Hair follicle dermal papilla cell (primary cell): Measurements from ENCODE around the gene ITGAE. TPM values are rescaled to one million over a fixed set of nuclear protein-coding genes. Genes with fewer than 3 reads are reported as not detected.

Experiments used
- total RNA-seq: library from RNA; depleted of rRNA; stranded (reverse); fragments of >200 nt; gene quantifications from 2 replicates; pipeline ENCODE4 v1.2.3, GENCODE V29; 2012

The ITGAE gene, protein sequence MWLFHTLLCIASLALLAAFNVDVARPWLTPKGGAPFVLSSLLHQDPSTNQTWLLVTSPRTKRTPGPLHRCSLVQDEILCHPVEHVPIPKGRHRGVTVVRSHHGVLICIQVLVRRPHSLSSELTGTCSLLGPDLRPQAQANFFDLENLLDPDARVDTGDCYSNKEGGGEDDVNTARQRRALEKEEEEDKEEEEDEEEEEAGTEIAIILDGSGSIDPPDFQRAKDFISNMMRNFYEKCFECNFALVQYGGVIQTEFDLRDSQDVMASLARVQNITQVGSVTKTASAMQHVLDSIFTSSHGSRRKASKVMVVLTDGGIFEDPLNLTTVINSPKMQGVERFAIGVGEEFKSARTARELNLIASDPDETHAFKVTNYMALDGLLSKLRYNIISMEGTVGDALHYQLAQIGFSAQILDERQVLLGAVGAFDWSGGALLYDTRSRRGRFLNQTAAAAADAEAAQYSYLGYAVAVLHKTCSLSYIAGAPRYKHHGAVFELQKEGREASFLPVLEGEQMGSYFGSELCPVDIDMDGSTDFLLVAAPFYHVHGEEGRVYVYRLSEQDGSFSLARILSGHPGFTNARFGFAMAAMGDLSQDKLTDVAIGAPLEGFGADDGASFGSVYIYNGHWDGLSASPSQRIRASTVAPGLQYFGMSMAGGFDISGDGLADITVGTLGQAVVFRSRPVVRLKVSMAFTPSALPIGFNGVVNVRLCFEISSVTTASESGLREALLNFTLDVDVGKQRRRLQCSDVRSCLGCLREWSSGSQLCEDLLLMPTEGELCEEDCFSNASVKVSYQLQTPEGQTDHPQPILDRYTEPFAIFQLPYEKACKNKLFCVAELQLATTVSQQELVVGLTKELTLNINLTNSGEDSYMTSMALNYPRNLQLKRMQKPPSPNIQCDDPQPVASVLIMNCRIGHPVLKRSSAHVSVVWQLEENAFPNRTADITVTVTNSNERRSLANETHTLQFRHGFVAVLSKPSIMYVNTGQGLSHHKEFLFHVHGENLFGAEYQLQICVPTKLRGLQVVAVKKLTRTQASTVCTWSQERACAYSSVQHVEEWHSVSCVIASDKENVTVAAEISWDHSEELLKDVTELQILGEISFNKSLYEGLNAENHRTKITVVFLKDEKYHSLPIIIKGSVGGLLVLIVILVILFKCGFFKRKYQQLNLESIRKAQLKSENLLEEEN
- 10.2 and 11.4 TPM in 2 replicates for total RNA-seq

DNA sequence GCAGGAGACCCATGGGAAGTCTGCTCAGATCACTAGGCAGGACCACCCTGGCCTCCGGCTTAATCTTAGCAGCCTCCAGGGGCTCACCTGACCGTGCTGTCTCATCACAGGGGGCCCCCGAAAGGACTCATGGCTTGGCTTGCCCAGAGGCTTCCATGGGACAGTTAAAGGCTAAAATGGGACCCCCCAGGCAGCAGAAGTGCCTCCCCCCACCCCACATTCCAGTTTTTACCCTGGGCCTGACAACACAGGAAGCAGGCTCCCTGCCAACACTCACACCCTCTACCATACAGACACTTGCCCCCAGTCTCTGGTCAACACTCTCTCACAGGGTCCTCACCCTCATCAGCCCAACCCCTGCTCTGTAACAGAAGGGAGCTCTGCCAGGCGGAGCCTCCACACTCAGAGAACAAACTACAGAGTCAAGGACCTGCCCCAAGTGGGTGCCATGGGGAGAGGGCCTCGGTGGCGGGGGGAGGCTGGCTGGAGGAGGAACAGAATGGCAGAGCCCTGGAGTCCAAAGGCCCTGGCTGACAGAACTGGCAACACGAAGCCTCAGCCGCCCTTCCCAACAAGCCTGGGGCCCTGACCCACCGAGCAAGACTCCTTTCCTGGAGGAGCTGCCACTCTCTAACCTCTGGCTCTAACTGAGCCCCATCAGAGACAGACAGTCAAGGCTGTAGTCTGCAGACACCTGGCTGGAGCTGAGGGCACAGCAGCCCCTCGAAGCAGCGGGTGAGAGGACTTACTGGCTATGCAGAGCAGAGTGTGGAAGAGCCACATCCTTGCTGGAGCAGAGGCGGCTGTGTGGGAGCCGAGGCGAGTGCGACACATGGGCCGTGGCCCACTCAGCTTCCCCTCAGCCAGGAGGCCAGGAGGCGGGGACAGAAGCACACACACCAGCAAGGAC, at the start of gene ITGAE:
ITGAE (minus strand) TSS at position 827 of the 910 bp plus-strand sequence; CDS start at position 783, 44 bp downstream.

DNA sequence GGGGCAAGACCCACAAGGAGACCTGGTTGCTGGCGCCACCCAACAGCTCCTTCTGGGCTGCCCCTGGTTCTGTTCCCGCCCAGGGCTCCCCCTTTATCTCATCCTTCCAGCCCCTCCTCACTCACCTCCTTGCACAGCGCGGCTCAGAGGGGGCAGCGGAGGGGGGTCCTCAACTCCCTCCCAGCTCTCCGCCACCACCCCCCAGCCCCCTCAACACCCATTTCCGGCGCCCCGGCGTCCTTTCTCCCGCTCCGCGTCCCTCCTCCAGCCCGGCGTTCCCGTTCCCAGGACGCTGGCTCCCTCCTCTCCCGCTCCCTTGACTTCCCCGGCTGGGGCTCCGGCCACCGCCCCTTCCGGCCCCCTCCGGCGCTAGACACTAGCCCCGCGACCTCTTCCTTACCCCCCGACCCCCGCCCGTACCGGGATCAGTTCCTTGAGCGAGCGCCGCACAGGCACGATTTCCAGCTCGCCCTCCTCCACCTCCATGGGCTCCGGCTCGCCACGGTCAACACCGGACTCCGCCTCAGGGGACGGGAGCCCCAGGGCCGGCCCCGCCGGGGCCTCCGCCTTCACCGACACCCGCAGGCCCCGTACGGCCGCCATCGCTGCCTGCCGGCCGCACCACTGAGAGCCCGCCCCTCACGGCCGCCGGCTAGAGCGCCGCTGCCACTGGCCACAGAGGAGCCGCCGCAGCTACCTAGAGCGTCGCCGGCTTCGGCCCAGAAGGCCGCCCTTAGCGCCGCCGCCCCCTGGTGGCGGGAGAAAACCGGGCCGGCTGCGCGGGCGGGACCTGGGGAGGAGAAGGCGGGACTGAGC, 44.8 kb upstream of the ITGAE start, which contains the start of gene NCBP3:
NCBP3 (minus strand) TSS at position 626 of the 816 bp plus-strand sequence; CDS start at position 603, 23 bp downstream.

DNA sequence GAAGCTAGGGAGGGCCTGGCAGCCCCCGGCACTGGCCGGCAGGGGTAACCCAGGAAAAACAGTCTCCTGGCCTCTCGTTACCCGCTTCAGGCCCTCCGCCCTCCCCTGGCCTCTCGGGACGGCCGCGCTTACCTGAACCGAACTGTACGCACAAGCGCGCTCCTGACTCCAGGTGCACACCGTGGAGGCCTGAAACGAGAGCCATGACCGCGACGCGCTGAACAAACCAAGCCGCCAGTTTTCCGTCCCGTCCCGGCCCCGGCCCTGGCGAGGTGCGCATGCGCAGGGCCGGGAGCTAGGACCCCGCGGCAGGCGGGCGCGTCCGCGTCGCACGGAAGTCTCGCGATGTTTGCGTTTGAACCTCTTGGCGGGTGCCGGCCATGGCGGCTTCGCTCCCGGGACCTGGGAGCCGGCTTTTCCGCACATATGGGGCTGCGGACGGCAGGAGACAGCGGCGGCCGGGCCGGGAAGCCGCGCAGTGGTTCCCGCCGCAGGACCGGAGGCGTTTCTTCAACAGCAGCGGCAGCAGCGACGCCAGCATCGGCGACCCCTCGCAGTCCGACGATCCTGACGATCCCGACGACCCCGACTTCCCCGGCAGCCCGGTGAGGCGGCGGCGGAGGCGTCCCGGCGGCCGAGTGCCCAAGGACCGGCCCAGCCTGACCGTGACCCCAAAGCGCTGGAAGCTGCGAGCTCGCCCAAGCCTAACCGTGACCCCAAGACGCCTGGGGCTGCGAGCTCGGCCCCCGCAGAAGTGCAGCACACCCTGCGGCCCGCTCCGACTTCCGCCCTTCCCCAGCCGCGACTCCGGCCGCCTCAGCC, 77.2 kb downstream of the ITGAE start, which contains the start of gene HASPIN:
HASPIN (plus strand) TSS at position 348 of the 822 bp plus-strand sequence; CDS start at position 381, 33 bp downstream.

DNA sequence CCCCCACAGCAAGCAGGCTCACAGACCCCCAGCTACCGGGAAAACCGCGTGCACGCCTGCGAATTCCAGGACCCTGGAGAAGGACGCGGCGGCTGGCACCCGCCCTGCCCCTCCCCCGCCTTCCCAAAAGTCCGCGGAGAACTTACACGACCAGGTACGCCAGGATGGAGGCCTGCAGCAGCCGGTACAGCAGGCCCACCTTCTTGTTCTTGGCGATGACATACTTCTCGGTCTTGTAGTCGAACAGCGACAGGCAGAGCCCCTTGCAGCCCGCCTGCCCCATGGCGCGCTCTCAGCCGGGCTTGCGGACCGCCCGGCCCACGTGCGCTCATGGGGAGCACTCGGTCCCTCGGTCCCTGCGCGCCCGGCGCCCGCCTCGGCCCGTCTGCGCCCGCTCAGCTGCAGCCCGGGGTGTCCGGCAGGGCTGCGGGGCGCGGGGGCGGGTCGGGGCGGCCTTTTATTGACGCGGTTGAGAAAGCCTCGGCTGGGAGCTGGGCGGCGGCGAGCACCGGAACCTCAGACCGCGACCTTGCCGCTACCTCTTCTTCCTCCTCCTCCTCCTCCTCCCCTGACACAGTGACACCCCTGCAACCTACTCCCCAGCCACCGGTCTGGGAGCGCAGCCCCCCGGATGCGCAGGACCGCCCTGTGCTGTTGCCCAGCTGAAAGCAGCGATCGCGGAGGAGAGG, 105.1 kb downstream of the ITGAE start, which contains the start of gene P2RX5:
P2RX5 (minus strand) TSS at position 433 of the 689 bp plus-strand sequence; CDS start at position 283, 150 bp downstream.

DNA sequence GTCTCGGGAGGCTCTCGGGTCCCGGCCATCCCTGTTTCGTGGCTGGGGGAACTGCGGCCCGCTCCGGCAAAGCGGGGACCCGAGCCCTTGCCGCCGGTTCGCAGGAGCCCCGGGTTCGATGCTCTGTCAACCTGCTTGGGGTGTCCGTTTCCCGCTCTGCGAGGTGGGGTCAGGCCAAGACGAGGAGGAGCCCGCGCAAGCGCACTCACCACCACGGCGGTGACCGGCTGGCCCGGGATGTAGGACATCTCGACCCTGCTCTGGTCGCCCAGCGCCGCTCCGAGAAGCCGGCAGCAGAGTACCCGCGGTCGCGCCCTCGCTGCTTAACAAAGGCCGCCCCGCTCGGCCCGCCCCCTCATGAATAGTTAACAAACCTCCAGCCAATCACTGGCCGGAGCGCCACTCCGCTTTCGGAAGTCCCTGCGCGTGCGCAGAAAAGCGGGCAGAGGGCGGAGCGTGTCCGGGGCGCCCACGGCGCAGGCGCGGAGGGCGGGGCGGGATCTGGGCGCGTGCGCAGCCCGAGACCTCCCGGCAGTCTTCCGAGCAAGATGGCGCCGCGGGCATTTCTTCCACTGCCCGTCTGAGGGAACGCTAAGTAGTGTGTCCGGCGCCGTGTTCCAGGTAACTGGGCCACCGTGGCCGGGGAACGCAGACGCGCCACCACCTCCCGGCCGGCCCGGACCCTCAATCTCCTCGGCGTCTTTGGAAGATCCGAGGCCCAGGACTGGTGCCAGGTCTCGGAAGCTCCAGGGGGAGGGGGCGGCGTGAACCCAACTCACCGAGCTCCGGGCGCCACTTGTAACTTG, 132.5 kb downstream of the ITGAE start, which contains the start of the genes EMC6 and TAX1BP3:
EMC6 (plus strand) TSS at position 534 of the 806 bp plus-strand sequence. CDS start 335 bp downstream, outside the sequence.
TAX1BP3 (minus strand) TSS at position 300 of the 806 bp plus-strand sequence; CDS start at position 248, 52 bp downstream.

Other genes starting within 250 kb of the ITGAE start
- gene TRPV3, start 243.4 kb downstream of the ITGAE start, total RNA-seq = 0.73 and 0.81 TPM in 2 replicates
- 1.6 and 1.9 TPM in 2 replicates for gene TRPV1, start 191.8 kb downstream of the ITGAE start, total RNA-seq
- 9.2 and 11.8 TPM in 2 replicates for gene SHPK, start 164.9 kb downstream of the ITGAE start, total RNA-seq
- gene CTNS, start 164.4 kb downstream of the ITGAE start, total RNA-seq = 18.8 and 22.2 TPM in 2 replicates
- gene TAX1BP3, start 132.6 kb downstream of the ITGAE start, total RNA-seq = 160 and 202 TPM in 2 replicates
- 6.6 and 10.2 TPM in 2 replicates for gene EMC6, start 132.4 kb downstream of the ITGAE start, total RNA-seq
- gene P2RX5, start 105.0 kb downstream of the ITGAE start, total RNA-seq = not detected in 2 replicates
- 0.97 and 1.1 TPM in 2 replicates for gene HASPIN, start 77.3 kb downstream of the ITGAE start, total RNA-seq
- gene NCBP3, start 45.1 kb upstream of the ITGAE start, total RNA-seq = 21.9 and 23.9 TPM in 2 replicates
- 2.9 and 4.1 TPM in 2 replicates for gene CAMKK1, start 91.9 kb upstream of the ITGAE start, total RNA-seq
- not detected in 2 replicates for gene P2RX1, start 115.3 kb upstream of the ITGAE start, total RNA-seq
- 0.32 and 0.85 TPM in 2 replicates for gene ATP2A3, start 163.2 kb upstream of the ITGAE start, total RNA-seq